Measurements from ENCODE around the gene AP5Z1. TPM values are rescaled to one million over a fixed set of nuclear protein-coding genes. Genes with fewer than 3 reads are reported as not detected.

Gene AP5Z1
- total RNA-seq, 1 experiment from 2014 or later, result 70.7 TPM

DNA sequence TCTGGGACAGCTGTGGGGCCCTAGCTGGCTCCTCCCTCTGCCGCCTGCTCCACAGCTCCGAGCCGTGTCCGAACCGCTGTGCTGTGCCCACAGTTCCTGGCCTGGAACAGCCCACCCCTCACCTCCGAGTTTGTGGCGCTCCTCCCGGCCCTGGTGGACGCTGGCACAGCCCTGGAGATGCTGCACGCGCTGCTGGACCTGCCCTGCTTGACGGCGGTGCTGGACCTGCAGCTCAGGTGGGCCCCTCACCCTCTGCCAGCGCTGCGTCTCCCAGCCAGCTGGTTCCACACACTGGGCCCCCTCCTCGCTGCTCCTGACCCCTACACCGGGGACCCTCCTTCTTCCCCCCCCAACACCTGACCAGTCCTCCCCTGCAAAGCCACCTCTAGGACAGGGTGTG, 12.1 kb downstream of the AP5Z1 start:
- H3K36me3 Mint-ChIP-seq (ENCODE audit: insufficient read depth, unreplicated experiment), result peaks cover 78% of the 10 kb centered on the region
- TF ChIP-seq, protein P1, sequence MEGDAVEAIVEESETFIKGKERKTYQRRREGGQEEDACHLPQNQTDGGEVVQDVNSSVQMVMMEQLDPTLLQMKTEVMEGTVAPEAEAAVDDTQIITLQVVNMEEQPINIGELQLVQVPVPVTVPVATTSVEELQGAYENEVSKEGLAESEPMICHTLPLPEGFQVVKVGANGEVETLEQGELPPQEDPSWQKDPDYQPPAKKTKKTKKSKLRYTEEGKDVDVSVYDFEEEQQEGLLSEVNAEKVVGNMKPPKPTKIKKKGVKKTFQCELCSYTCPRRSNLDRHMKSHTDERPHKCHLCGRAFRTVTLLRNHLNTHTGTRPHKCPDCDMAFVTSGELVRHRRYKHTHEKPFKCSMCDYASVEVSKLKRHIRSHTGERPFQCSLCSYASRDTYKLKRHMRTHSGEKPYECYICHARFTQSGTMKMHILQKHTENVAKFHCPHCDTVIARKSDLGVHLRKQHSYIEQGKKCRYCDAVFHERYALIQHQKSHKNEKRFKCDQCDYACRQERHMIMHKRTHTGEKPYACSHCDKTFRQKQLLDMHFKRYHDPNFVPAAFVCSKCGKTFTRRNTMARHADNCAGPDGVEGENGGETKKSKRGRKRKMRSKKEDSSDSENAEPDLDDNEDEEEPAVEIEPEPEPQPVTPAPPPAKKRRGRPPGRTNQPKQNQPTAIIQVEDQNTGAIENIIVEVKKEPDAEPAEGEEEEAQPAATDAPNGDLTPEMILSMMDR (IDR thresholded peaks at IDR 0.05; ENCODE audit: unreplicated experiment), result no peak
- BruUV-seq (replicated peaks), result no TSS peak

DNA sequence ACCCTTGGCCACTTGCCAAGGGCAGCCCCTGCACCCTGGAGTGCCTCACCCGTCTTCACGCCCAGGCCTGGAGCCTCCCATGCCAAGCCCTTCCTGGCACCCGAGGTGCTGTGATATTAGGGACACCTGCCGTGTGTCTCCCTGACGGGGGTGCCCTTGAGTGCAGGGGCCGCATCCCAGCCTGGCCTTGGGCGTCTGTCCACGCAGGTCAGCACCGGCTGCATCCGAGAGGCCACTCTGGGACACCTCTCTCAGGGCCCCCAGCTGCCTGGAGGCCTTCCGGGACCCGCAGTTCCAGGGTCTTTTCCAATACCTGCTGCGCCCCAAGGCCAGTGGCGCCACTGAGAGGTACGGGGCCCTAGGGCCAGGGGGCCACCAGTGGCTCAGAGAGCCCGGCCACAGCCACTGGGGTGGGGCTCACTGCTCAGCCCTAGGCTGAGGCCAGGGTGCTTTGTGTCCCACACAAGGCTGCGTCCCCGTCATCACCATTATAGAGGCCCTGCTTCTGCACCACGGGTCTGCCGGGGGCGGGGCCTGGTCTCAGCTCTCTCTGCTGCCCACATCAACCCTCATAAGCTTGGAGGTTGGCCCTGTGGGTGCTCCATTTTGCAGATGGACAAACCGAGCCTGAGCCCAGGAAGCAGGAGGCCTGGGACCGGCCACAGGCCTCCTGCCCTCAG, 12.7 kb downstream of the AP5Z1 start:
- TF ChIP-seq, protein P1 (IDR thresholded peaks at IDR 0.05; ENCODE audit: unreplicated experiment), result no peak
- no peaks in the 10 kb centered on the region for H3K9me3 Mint-ChIP-seq (ENCODE audit: low read depth, unreplicated experiment)
- H3K4me1 Mint-ChIP-seq (ENCODE audit: low read depth, unreplicated experiment), result no peaks in the 10 kb centered on the region
- CTCF ChIA-PET, result interaction anchor here (0.6 kb wide), 1 partner anchor 179 kb away, joined by 3 read pairs; no protein-coding TSS in a partner anchor
- no peaks in the 10 kb centered on the region for H3K27me3 Mint-ChIP-seq (ENCODE audit: unreplicated experiment)
- no peak overlapping the region for H3K4me3 Mint-ChIP-seq (ENCODE audit: low read depth, unreplicated experiment)
- intact Hi-C loops (cut with micrococcal nuclease; ENCODE audit: unreplicated experiment), result no loop called here
- H3K27ac Mint-ChIP-seq (ENCODE audit: unreplicated experiment), result no peak overlapping the region
- BruUV-seq (replicated peaks), result no TSS peak
- peaks cover 82% of the 10 kb centered on the region for H3K36me3 Mint-ChIP-seq (ENCODE audit: insufficient read depth, unreplicated experiment)
- DNase-seq, result no peak

More for the DNA sequence above, 12.1 kb downstream of the AP5Z1 start:
- DNase-seq, result no peak
- intact Hi-C loops (cut with micrococcal nuclease; ENCODE audit: unreplicated experiment), result no loop called here
- Mint-ChIP-seq H3K4me3 (ENCODE audit: low read depth, unreplicated experiment) (no peak overlapping the region), H3K9me3 (ENCODE audit: low read depth, unreplicated experiment) (no peaks in the 10 kb centered on the region), H3K27ac (ENCODE audit: unreplicated experiment) (no peak overlapping the region), H3K27me3 (ENCODE audit: unreplicated experiment) (no peaks in the 10 kb centered on the region), H3K4me1 (ENCODE audit: low read depth, unreplicated experiment) (no peaks in the 10 kb centered on the region)
- CTCF ChIA-PET, result no interaction called here

DNA sequence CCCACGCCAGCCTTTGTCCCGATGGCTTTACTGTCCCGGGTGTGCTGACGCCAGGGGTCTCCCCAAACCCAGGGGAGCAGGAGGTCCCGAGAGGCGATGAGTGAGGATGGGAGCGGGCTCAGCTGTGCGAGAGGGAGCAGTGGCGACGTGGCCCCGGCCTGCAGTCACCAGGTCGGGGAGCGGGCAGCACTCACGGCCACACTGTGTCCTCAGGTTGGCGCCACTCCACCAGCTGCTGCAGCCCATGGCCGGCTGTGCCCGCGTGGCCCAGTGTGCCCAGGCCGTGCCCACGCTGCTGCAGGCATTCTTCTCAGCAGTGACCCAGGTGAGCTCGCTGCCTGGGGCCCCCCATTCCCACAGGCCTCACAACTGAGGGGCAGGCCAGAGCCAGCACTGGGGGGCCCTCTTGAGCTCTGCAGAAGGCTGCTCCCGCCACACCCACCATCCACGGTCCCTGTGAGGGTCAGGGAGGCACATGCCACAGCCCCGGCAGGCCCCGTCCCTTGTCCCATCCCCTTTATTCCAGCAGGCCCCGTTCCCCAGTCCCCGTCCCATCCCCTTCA, 13.3 kb downstream of the AP5Z1 start:
- DNase-seq, result no peak
- H3K4me3 Mint-ChIP-seq (ENCODE audit: low read depth, unreplicated experiment), result no peak overlapping the region
- peaks cover 81% of the 10 kb centered on the region for H3K36me3 Mint-ChIP-seq (ENCODE audit: insufficient read depth, unreplicated experiment)
- no peaks in the 10 kb centered on the region for H3K27me3 Mint-ChIP-seq (ENCODE audit: unreplicated experiment)
- CTCF ChIA-PET, result interaction anchor here (0.6 to 1.6 kb wide), 2 partner anchors 13 to 179 kb away, joined by 3 to 5 read pairs; partner anchors contain the start of gene AP5Z1
- no peaks in the 10 kb centered on the region for H3K9me3 Mint-ChIP-seq (ENCODE audit: low read depth, unreplicated experiment)
- intact Hi-C loops (cut with micrococcal nuclease; ENCODE audit: unreplicated experiment), result no loop called here
- TF ChIP-seq, protein P1 (IDR thresholded peaks at IDR 0.05; ENCODE audit: unreplicated experiment), result no peak
- no peak overlapping the region for H3K27ac Mint-ChIP-seq (ENCODE audit: unreplicated experiment)
- no peaks in the 10 kb centered on the region for H3K4me1 Mint-ChIP-seq (ENCODE audit: low read depth, unreplicated experiment)
- no TSS peak for BruUV-seq (replicated peaks)

DNA sequence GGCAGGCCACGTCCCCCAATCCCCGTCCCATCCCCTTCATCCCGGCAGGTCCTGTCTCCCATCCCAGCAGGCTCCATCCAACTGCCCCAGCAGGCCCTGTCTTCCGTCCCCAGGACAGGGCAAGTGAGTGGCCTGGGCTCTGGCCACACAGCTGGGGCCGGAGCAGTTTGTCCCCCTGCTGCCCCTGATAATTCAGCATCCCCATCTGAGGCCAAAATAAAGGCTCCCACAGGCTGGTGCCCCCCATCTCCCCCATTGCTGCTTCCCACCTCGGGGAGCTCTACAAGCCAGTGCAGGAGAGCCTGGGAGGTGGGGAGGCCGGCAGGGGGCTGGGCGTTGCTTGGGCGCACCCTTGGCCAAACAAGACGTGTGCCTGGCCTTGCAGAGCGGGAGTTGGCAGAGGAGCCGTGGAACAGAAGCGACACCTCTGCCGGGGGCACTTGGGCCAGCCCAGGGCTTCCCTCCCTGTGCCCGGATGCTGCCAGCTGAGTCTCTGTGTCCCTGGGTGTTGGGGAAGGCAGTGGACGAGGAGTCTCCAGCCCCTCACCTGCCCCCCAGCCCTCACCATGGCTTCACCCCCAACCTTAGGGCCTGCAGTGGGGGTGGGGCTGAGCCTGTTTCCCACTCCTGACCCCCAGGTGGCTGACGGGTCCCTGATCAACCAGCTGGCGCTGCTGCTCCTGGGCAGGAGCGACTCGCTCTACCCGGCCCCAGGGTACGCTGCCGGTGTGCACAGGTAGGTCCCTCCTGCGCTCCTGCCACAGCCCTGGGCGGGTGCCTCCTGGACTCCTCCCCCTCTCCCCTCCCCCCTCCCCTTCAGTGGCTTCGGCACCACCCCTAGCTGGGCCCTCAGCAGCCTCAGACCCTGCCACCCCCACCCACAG, 14.0 kb downstream of the AP5Z1 start:
- BruUV-seq (replicated peaks), result no TSS peak
- Mint-ChIP-seq H3K4me3 (ENCODE audit: low read depth, unreplicated experiment) (no peak overlapping the region), H3K4me1 (ENCODE audit: low read depth, unreplicated experiment) (no peaks in the 10 kb centered on the region), H3K36me3 (ENCODE audit: insufficient read depth, unreplicated experiment) (peaks cover 79% of the 10 kb centered on the region), H3K27ac (ENCODE audit: unreplicated experiment) (no peak overlapping the region), H3K9me3 (ENCODE audit: low read depth, unreplicated experiment) (no peaks in the 10 kb centered on the region), H3K27me3 (ENCODE audit: unreplicated experiment) (no peaks in the 10 kb centered on the region)
- TF ChIP-seq, protein P1 (IDR thresholded peaks at IDR 0.05; ENCODE audit: unreplicated experiment), result no peak
- intact Hi-C loops (cut with micrococcal nuclease; ENCODE audit: unreplicated experiment), result no loop called here
- no peak for DNase-seq
- CTCF ChIA-PET, result interaction anchor here (1.6 kb wide), 1 partner anchor 14 kb away, joined by 5 read pairs; the partner anchor contains the start of gene AP5Z1
